AG04449 (cell line): ENCODE measurements around the gene IL36A.

Source experiments
- CTCF ChIA-PET: fragments of 350-600 bp; formaldehyde crosslinking; extraction: SDS; loops from one replicate; lab custom pipeline; 2021; ENCODE audit warnings: antibody characterized with exemption; lab: Yijun Ruan, JAX
- POLR2A ChIA-PET: fragments of 400-600, 350-600 bp; formaldehyde crosslinking; extraction: SDS; loops from one replicate; lab custom pipeline; 2020; ENCODE audit warnings: antibody characterized with exemption, inconsistent platforms; lab: Yijun Ruan, JAX
- DNase-seq: peaks from one replicate; pipeline ENCODE4 v3.0.0-alpha.2; 2010; ENCODE audit warnings: low read depth, low spot score
- H3K4me3 ChIP-seq: 2 replicates; pipeline ENCODE4 v1.5.1; 2011; ENCODE audit warnings: low read depth, mild to moderate bottlenecking, control low read depth, low read length
- TF ChIP-seq, protein P1 (sequence below): IDR thresholded peaks from one replicate; pipeline ENCODE4 v1.5.1; 2011; ENCODE audit warnings: mild to moderate bottlenecking, moderate library complexity, low read length, control low read depth, inconsistent platforms; ENCODE audit not compliant: insufficient read depth; ENCODE audit errors: missing control alignments

Gene IL36A

DNA sequence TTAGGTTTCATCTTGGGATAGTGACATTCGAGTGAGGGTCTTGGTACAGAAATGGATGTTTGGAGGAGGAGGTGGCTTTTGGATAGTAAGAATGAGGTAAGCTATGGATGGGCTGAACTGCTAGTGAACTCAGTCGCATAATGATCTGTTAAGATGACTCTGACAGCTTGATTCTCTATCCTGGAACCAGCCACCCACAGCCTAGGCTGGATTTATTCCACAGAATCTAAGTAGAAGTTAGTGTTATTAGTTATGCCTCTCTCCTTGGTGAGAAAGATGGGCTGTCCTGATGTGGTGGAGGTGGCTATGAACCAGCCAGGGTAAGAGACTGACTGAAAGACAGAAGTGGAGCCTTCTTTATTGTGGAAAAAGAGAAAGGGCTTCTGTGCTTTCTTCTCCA lies 22.4 kb downstream of the IL36A start:
- DNase-seq, result no peak
- CTCF ChIA-PET, result interaction anchor here (0.6 kb wide), 1 partner anchor 171 kb away, joined by 3 read pairs; no protein-coding TSS in a partner anchor

DNA sequence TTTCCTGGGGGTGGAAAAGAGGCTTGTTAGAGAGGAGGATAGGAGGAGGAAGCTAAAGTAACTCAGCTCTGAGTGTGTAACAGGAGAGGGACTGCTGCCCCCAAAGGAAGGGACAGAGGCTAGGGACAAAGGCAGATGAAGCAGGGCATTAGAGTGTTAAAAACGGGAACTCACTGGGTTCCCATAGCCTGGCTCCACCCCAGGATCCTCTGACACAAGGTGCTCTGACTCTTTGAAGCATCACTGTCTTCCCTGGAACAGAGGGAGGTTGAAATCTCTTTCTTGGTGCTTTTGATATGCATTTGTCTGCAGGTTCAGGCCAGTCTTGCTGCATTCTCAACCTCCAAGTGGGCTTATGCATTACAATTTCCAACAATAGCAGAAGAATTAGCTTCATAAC lies 22.9 kb downstream of the IL36A start:
- ChIA-PET CTCF (interaction anchor here (0.6 kb wide), 1 partner anchor 170 kb away, joined by 3 read pairs; no protein-coding TSS in a partner anchor), POLR2A (no interaction called here)

More for the DNA sequence above, 22.4 kb downstream of the IL36A start:
- POLR2A ChIA-PET, result no interaction called here
- TF ChIP-seq, protein P1, sequence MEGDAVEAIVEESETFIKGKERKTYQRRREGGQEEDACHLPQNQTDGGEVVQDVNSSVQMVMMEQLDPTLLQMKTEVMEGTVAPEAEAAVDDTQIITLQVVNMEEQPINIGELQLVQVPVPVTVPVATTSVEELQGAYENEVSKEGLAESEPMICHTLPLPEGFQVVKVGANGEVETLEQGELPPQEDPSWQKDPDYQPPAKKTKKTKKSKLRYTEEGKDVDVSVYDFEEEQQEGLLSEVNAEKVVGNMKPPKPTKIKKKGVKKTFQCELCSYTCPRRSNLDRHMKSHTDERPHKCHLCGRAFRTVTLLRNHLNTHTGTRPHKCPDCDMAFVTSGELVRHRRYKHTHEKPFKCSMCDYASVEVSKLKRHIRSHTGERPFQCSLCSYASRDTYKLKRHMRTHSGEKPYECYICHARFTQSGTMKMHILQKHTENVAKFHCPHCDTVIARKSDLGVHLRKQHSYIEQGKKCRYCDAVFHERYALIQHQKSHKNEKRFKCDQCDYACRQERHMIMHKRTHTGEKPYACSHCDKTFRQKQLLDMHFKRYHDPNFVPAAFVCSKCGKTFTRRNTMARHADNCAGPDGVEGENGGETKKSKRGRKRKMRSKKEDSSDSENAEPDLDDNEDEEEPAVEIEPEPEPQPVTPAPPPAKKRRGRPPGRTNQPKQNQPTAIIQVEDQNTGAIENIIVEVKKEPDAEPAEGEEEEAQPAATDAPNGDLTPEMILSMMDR, result no peak
- H3K4me3 ChIP-seq, result no peak overlapping the region

DNA sequence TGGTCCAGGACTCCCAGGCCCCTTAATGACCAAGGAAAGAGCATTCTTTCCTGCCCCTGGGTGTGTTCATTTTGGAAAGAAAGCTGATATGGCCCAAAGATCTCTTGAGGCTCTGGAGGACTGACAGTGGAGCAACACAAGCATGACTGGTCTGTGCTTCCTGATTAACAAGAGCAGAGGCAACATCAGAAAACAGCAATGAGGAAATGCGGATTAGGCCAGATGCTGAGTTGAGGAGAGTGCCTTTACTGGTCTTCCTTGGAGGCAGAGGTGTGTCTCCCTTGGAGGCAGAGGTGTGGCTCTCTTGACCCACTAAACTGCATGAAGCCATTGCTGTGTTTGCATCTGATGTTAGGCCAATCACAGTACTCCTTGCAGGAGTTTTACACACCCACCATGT lies 27.5 kb downstream of the IL36A start:
- no peak for DNase-seq
- TF ChIP-seq, protein P1, result no peak
- CTCF ChIA-PET, result no interaction called here
- POLR2A ChIA-PET, result no interaction called here
- H3K4me3 ChIP-seq, result no peak overlapping the region

More for the DNA sequence above, 22.9 kb downstream of the IL36A start:
- H3K4me3 ChIP-seq, result no peak overlapping the region
- TF ChIP-seq, protein P1, result no peak
- DNase-seq, result no peak

DNA sequence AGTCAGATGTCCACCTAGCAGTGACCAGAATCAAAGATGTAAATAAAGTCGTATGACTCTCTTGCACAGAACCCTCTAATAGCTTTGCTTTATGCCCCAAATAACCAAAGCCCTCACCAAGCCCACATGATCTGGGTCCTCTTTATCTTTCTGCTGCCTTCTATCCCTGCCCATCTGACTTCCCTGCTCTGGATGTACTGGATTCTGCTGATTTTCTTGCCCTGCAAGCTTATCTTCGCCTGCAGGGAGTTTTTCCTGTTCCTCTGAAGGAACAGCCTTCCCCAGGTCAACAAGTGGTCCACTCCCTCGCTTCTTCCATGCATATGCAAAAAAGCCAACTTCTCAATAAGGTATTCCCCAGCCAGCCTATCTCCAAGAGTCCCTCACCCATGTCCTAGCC lies 28.8 kb downstream of the IL36A start:
- DNase-seq, result no peak
- POLR2A ChIA-PET, result no interaction called here
- no peak overlapping the region for H3K4me3 ChIP-seq
- TF ChIP-seq, protein P1, result no peak
- CTCF ChIA-PET, result no interaction called here

DNA sequence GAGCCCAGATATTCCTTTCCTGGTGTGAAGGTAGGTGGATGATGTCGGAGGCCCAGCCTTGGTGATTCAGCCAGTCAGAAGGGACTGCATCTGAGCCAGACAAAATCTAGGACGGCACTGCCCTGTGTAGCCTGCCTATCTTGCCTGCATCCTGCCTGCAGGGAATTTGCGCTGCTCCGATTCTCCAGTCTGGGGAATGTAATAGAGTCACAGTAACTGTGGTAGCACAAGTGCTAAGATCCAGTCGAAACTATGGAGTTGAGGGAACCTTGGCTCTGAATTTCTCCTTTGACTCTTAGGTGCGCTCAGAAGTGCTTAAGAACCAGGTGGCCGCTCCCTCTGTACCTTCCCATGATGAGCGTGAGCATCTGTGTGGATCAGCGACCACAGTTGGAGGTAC lies 31.5 kb downstream of the IL36A start:
- no peak for DNase-seq
- CTCF ChIA-PET, result no interaction called here
- POLR2A ChIA-PET, result no interaction called here
- no peak overlapping the region for H3K4me3 ChIP-seq
- TF ChIP-seq, protein P1, result no peak

DNA sequence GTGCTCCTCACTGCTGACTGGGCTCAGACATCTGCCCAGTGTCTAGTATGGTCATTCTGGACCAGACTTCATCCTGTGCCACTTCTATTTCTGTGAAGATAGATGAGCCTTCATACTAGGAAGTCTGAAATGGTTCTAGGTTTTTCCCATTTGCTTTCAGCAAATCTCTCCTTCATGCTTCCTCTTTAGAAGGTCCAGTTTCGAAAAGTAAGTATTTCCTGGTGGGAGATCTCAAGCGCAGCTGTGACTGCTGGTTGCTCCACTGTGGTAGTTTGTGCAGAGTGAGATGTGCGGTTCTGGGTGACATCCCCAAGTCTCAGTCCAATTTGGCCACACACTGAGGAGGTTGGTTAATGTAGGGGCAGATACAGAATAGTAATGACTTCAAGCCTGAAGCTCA lies 33.0 kb downstream of the IL36A start:
- POLR2A ChIA-PET, result no interaction called here

More for the DNA sequence above, 33.0 kb downstream of the IL36A start:
- no peak for DNase-seq
- no peak overlapping the region for H3K4me3 ChIP-seq
- TF ChIP-seq, protein P1, result no peak
- CTCF ChIA-PET, result no interaction called here
